Measurements from ENCODE around the gene AXL.
A peak's percentile ranks its signal among the peaks of the same experiment; 100 is the strongest.

The AXL gene

DNA sequence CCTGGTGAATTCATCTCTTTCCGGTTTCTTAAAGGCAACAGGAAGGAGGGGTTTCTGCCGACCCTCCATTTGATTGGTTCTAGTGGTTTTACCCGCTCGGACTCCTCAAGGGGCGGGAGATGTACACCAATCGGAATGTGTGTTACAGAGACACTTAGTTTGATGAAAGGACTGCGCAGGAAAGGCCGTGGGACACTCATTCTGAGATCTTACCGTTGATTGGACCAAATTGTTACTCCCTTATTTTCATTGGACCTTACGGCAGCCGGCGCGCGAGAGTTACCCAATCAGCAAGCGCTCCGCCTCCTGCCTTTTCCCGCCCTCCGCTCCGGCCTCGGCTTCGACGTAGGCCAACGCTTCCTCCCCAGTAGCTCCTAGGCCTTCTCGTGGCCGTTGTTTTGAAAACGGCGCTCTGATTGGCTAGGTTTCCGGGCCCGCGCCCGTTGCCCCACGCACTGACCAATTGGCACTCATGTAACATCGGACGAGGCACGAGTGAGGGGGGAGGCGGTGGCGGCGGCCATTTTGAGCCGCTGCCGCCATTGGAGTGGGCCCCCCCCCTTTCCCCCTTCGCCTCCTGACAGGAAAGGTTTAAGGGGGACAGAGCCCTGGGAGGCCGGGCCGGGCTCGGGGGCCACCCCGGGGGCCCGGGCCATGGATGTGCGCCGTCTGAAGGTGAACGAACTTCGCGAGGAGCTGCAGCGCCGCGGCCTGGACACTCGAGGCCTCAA is 45.0 kb downstream of the AXL start, which contains the start of gene HNRNPUL1:
HNRNPUL1 (plus strand) TSS at position 523 of the 731 bp plus-strand sequence; CDS start at position 655, 132 bp downstream.
- peak within 1 kb of the TSS; percentile 97 to 100 (median 100) for H3K27ac ChIP-seq
- peaks cover 30 to 37% (median 33%) of the 10 kb centered on the region in 10 experiments for H3K4me1 ChIP-seq
- H3K4me3 ChIP-seq: peak within 1 kb of the TSS; percentile 88 to 99 (median 98)

DNA sequence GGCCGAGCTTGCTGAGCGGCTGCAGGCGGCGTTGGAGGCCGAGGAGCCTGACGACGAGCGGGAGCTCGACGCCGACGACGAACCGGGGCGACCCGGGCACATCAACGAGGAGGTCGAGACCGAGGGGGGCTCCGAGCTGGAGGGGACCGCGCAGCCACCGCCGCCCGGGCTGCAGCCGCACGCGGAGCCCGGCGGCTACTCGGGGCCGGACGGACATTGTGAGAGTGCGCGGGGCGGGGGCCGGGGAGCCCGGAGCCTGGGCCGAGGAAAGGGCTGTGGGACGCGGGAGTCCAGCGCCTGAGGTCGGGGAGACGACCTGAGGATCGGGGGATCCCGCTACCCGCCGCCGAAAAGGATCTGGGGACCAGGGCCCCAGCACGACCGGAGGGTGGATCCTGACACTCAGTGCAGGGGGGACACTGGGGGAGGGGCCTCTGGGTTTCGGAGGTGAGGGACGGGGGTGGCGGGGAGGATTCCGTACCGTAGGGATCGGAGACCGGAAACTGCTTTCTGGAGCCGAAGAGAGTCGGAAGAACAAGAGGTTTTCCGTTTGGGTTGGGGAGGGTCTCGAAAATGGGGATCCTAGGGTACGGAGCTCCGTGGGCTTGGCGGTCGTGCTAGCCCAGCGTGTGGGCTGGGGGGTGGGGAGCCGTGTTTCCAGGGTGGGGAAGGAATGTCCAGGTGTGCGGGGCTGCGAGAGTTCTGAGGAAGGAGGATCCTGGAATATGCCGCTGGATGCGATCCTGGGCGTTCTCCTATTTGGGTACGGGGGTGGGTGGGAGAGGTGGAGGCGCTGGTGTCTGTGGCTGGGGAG is 45.8 kb downstream of the AXL start:
- no peaks in the 10 kb centered on the region for H3K9me3 ChIP-seq (replicated peaks in 1 of 11)
- H3K4me1 ChIP-seq: peaks cover 30 to 37% (median 33%) of the 10 kb centered on the region in 10 experiments
- H3K27ac ChIP-seq: peak overlapping the region; percentile 96 to 100 (median 100)
- no peaks in the 10 kb centered on the region for H3K27me3 ChIP-seq
- peaks cover 22 to 40% (median 35%) of the 10 kb centered on the region in 11 experiments for H3K36me3 ChIP-seq
- peaks cover 21 to 46% (median 38%) of the 10 kb centered on the region in 11 experiments; a peak in 20 of 22 replicates for H4K20me1 ChIP-seq
- H3K9ac ChIP-seq: peak overlapping the region; percentile 96 to 100 (median 100)
- peak overlapping the region; percentile 88 to 99 (median 98) for H3K4me3 ChIP-seq
- no peak for TF ChIP-seq Cebpa-rat (IDR thresholded peaks at IDR 0.05)
- peak overlapping the region; percentile 84 to 99 (median 95) for H3K4me2 ChIP-seq

More for the DNA sequence above, 45.0 kb downstream of the AXL start, which contains the start of gene HNRNPUL1:
- Histone ChIP-seq H3K9ac (peak within 1 kb of the TSS; percentile 96 to 100 (median 100)), H3K9me3 (replicated peaks in 1 of 11) (no peaks in the 10 kb centered on the region), H3K4me2 (peak within 1 kb of the TSS; percentile 93 to 99 (median 96)), H3K27me3 (no peaks in the 10 kb centered on the region), H3K36me3 (peaks cover 14 to 32% (median 28%) of the 10 kb centered on the region in 11 experiments), H4K20me1 (peaks cover 21 to 38% (median 31%) of the 10 kb centered on the region in 11 experiments; a peak in 20 of 22 replicates)
- TF ChIP-seq Cebpa-rat (IDR thresholded peaks at IDR 0.05): no peak

DNA sequence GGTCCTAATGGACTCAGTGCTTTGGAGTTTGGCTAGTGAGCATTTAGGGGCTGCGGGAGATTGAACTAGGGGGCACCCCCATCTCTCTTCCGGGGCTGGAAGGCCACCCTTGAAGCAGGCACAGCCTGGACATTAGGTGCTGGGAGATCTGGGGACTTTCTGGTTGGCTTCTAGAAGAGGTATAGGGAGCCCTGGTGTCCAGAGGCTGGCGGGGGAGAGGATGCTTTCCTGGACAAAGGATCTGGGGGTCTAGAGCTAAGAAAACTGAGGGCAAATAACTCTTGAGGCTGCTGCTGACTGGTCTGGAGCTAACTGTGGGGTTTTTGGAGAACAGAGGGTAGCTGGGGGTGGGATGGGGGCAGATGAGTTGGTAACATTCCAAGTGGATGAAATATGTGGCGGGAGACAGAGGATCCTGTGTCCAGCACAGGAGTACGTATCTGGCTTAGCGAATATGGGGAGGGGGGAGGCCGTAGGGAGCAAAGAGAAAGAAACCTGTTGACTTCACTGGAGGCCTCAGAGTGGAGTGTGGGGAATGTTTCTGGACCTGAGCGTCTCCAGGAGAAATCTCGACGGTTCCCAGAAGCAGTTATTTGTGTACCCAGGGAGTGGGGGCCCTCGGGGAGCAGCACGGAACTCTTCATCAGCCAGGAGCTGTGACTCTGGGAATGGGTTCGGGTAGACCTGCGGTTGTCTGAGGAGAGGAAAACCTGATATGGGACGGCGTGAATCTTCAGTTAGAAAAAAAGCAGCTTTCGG is 46.6 kb downstream of the AXL start:
- H3K4me3 ChIP-seq: peak overlapping the region; percentile 88 to 99 (median 98)
- H3K27ac ChIP-seq: peak overlapping the region; percentile 96 to 100 (median 100)
- peaks cover 30 to 41% (median 33%) of the 10 kb centered on the region in 10 experiments for H3K4me1 ChIP-seq
- H3K27me3 ChIP-seq: no peaks in the 10 kb centered on the region
- H3K9me3 ChIP-seq (replicated peaks in 1 of 11): no peaks in the 10 kb centered on the region
- TF ChIP-seq Cebpa-rat (IDR thresholded peaks at IDR 0.05): no peak
- H3K36me3 ChIP-seq: peaks cover 29 to 48% (median 43%) of the 10 kb centered on the region in 11 experiments
- peak overlapping the region; percentile 84 to 99 (median 95) for H3K4me2 ChIP-seq
- peaks cover 24 to 53% (median 45%) of the 10 kb centered on the region in 11 experiments; a peak in 21 of 22 replicates for H4K20me1 ChIP-seq
- H3K9ac ChIP-seq: peak overlapping the region; percentile 96 to 100 (median 100)

DNA sequence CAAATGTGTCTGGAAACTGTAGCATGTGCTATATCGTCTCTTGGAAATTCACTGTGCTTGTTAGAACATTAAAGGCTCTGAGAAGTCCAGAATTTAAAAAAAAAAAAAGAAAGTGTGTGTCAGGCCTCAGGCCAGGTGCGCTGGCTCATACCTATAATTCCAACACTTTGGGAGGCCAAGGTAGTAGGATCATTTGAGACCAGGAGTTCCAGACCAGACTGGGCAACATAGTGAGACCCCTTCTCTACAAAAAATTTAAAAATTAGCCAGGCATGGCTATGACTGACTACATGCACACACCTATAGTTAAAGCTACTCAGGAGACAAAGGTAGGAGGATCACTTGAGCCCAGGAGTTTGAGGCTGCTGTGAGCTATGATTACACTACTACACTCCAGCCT is 50.0 kb downstream of the AXL start:
- peaks cover 64 to 83% (median 78%) of the 10 kb centered on the region in 11 experiments for H3K36me3 ChIP-seq
- H3K9me3 ChIP-seq (replicated peaks in 1 of 11): no peaks in the 10 kb centered on the region

DNA sequence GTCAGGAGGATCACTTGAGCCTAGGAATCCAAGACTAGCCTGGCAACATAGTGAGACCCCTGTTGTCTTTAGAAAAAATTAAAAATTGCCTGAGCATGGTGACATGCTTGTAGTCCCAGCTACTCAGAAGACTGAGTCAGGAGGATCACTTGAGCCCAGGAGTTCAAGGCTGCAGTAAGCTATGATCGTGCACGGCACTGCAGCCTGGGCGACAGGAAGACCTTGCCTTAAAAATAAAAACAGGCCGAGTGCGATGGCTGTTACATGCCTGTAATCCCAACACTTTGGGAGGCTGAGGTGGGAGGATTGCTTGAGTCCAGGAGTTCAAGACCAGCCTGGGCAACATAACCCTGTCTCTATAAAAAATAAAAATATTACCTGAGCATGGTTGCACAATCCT is 50.5 kb downstream of the AXL start:
- H3K27ac ChIP-seq: no peak overlapping the region
- no peaks in the 10 kb centered on the region for H3K27me3 ChIP-seq
- peaks cover 69 to 88% (median 83%) of the 10 kb centered on the region in 11 experiments for H3K36me3 ChIP-seq
- peaks cover 22 to 28% (median 26%) of the 10 kb centered on the region in 10 experiments for H3K4me1 ChIP-seq
- H3K9me3 ChIP-seq (replicated peaks in 1 of 11): no peaks in the 10 kb centered on the region
- no peak overlapping the region for H3K9ac ChIP-seq
- no peak overlapping the region for H3K4me2 ChIP-seq
- H4K20me1 ChIP-seq: peaks cover 58 to 93% (median 85%) of the 10 kb centered on the region in 11 experiments
- TF ChIP-seq Cebpa-rat (IDR thresholded peaks at IDR 0.05): no peak
- H3K4me3 ChIP-seq: no peak overlapping the region

More for the DNA sequence above, 50.0 kb downstream of the AXL start:
- Histone ChIP-seq H4K20me1 (peaks cover 53 to 88% (median 80%) of the 10 kb centered on the region in 11 experiments), H3K9ac (no peak overlapping the region; a peak in 1 of 22 replicates), H3K27ac (no peak overlapping the region), H3K4me3 (no peak overlapping the region), H3K4me2 (no peak overlapping the region), H3K4me1 (peaks cover 22 to 28% (median 26%) of the 10 kb centered on the region in 10 experiments), H3K27me3 (no peaks in the 10 kb centered on the region)
- TF ChIP-seq Cebpa-rat (IDR thresholded peaks at IDR 0.05): no peak

DNA sequence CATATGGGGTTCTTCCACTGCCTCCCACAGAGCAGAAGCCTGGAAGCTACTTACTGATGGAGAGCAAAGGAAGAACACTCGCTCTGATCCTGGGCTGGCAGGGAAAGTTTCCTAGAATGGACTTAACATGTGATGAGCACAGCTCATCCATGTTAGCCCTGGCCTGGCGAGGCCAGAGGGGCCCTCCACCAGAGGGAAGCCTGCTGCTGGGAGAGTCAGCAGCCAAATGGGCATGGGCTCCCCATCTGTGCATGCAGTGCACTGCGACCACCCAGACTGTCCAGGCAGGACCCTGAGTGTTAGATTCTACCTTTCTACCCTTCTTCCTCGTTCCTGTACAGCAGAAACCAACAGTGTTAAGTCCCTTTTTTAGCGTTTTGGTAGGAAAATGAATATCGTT is 54.1 kb downstream of the AXL start:
- TF ChIP-seq Cebpa-rat (IDR thresholded peaks at IDR 0.05): no peak
- no peak overlapping the region for H3K27ac ChIP-seq
- H3K4me2 ChIP-seq: no peak overlapping the region
- H3K36me3 ChIP-seq: peaks cover 100% of the 10 kb centered on the region in 11 experiments
- H3K27me3 ChIP-seq: no peaks in the 10 kb centered on the region
- H3K9me3 ChIP-seq (replicated peaks in 1 of 11): no peaks in the 10 kb centered on the region
- peaks cover 40 to 100% (median 95%) of the 10 kb centered on the region in 11 experiments for H4K20me1 ChIP-seq
- H3K9ac ChIP-seq: 0 out of 22 replicates have a peak overlapping the region, but pooled peaks of 3 of the 11 experiments have one; percentile 19 to 26 (median 20)
- H3K4me3 ChIP-seq: no peak overlapping the region
- peaks cover 0 to 6% (median under 1%) of the 10 kb centered on the region in 10 experiments; a peak in 6 of 20 replicates for H3K4me1 ChIP-seq

DNA sequence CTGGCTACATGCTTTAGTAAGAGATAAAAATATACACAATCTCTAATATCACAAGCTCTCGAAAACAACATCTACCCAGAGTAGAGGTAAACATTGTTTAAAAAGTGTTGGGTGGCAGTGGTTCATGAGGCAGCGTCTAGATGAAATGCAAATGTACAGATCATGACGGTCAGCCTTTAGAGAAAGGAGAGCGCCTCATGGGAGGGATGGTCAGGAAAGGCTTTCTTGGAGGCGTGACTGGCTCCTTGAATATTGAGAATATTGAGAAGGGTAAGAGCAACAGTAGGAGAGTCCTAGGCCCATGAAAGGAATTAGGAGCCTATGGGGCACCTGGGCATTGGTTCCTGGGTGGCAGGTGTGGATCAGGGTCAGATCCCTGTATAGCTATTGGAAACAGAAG is 55.8 kb downstream of the AXL start:
- Histone ChIP-seq H3K4me3 (no peak overlapping the region), H3K27ac (no peak overlapping the region), H3K9ac (no peak overlapping the region), H4K20me1 (peaks cover 51 to 100% (median 94%) of the 10 kb centered on the region in 11 experiments), H3K36me3 (peaks cover 100% of the 10 kb centered on the region in 11 experiments), H3K9me3 (replicated peaks in 1 of 11) (no peaks in the 10 kb centered on the region), H3K27me3 (no peaks in the 10 kb centered on the region), H3K4me1 (peaks cover 0 to 6% (median 0%) of the 10 kb centered on the region in 10 experiments; a peak in 3 of 20 replicates), H3K4me2 (no peak overlapping the region)
- TF ChIP-seq Cebpa-rat (IDR thresholded peaks at IDR 0.05): no peak

DNA sequence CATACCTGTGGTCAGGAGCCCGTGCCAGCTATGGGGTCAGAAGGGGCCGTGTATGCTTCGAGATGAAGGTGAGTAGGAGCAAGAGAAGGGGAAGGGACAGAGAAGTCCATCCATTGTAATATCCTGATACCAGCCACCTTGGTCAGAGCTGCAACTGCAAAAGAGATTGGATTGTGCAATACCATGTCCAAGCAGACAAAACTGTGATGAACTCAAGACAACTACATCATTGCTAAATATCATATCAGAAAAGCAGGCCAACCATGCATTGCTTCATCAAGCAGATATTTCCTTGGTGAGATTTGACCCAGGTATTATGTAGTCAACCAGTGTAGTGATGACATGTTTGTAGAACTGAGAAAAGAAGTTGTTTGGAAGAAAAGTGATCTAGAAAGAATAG is 57.2 kb downstream of the AXL start:
- Histone ChIP-seq H3K9ac (no peak overlapping the region), H3K36me3 (peaks cover 100% of the 10 kb centered on the region in 11 experiments), H3K4me3 (no peak overlapping the region), H3K27ac (no peak overlapping the region), H3K4me1 (peaks cover 0 to 3% (median 0%) of the 10 kb centered on the region in 10 experiments; a peak in 1 of 20 replicates), H3K27me3 (no peaks in the 10 kb centered on the region), H3K4me2 (no peak overlapping the region), H3K9me3 (replicated peaks in 1 of 11) (no peaks in the 10 kb centered on the region), H4K20me1 (peaks cover 54 to 100% (median 94%) of the 10 kb centered on the region in 11 experiments; a peak in 21 of 22 replicates)
- TF ChIP-seq Cebpa-rat (IDR thresholded peaks at IDR 0.05): peak in 8 of 11 experiments; percentile 21 to 86 (median 50); a peak in 11 of 22 replicates
